Panc1 (cell line): ENCODE data around the gene DAZAP2. TPM values are rescaled to one million over a fixed set of nuclear protein-coding genes. Genes with fewer than 3 reads are reported as not detected.
"Not testable (repeated sequence)": the region's sequence is repeated elsewhere in the genome, so short reads cannot be mapped to it uniquely, and the experiment has no call there.

Experiments used
- ATAC-seq: fragments of 200-7000 bp; cut with Tn5 transposase; 2 replicates; pipeline ENCODE4 v1.9.1; 2020; ENCODE audit warnings: mild to moderate bottlenecking, moderate library complexity
- BruUV-seq: library from RNA; stranded (reverse); fragments of 400-500 nt; replicated peaks from 2 replicates; lab custom pipeline; 2021; lab: Mats Ljungman, UMichigan
- CTCF ChIA-PET: fragments of 300-600 bp; sonication (Branson Sonifier 250); formaldehyde crosslinking; loops from one replicate; lab custom pipeline; 2022; ENCODE audit warnings: antibody characterized with exemption; lab: Charles Lee
- POLR2A ChIA-PET: fragments of 300-600 bp; sonication (Branson Sonifier 250); formaldehyde crosslinking; loops from one replicate; lab custom pipeline; 2022; ENCODE audit warnings: antibody characterized with exemption; lab: Charles Lee
- DNase-seq: peaks from one replicate; pipeline ENCODE4 v3.0.0-alpha.2; 2010; ENCODE audit warnings: low read depth, low spot score
- H3K27ac ChIP-seq: 2 replicates; pipeline ENCODE4 v1.5.1; 2011; ENCODE audit warnings: mild to moderate bottlenecking, low read length, inconsistent platforms
- H3K27me3 ChIP-seq: fragments of 200-500 bp; sonication (Bioruptor generic); 2 replicates; pipeline ENCODE4 v1.6.0; 2014; ENCODE audit warnings: low read length, inconsistent platforms; ENCODE audit not compliant: control insufficient read depth, insufficient read depth
- H3K36me3 ChIP-seq: fragments of 200-500 bp; sonication (Bioruptor generic); 2 replicates; pipeline ENCODE4 v1.5.1; 2014; ENCODE audit warnings: inconsistent platforms, mild to moderate bottlenecking, low read length, moderate library complexity; ENCODE audit not compliant: control insufficient read depth, insufficient read depth
- H3K4me1 ChIP-seq: 2 replicates; pipeline ENCODE4 v1.5.1; 2011; ENCODE audit warnings: inconsistent platforms, mild to moderate bottlenecking, low read length, moderate library complexity; ENCODE audit not compliant: control insufficient read depth, insufficient read depth
- H3K4me3 ChIP-seq, 2 experiments: 2 replicates each; pipeline ENCODE4 v1.5.1; 2011 to 2012; ENCODE audit warnings: low read depth in 2 of 2, low read length in 2 of 2, mild to moderate bottlenecking in 2 of 2, inconsistent platforms in 1 of 2, moderate library complexity in 1 of 2
- H3K9me3 ChIP-seq: fragments of 200-500 bp; sonication (Bioruptor generic); 2 replicates; pipeline ENCODE4 v1.5.1; 2014; ENCODE audit warnings: low read depth, mild to moderate bottlenecking, inconsistent platforms, low read length, moderate library complexity; ENCODE audit not compliant: control insufficient read depth, insufficient read depth
- POLR2AphosphoS5 ChIP-seq: IDR thresholded peaks from 2 replicates; pipeline ENCODE4 v1.6.1; 2012; ENCODE audit warnings: mild to moderate bottlenecking, low read depth, low read length, moderate library complexity
- SIN3A ChIP-seq: IDR thresholded peaks from 2 replicates; pipeline ENCODE4 v1.6.1; 2012; ENCODE audit warnings: low read depth, mild to moderate bottlenecking, low read length, moderate library complexity, borderline replicate concordance; ENCODE audit not compliant: insufficient read depth
- TCF7L2 ChIP-seq: IDR thresholded peaks from 2 replicates; pipeline ENCODE4 v1.6.1; 2011; ENCODE audit warnings: mild to moderate bottlenecking, low read depth, low read length, inconsistent platforms
- in situ Hi-C: cut with HindIII; loops from 2 replicates; pipeline ENCODE4 v1.10.0; 2016; ENCODE audit warnings: low sequenced_read_pairs, low pct_unique_long_range_greater_than_20kb
- intact Hi-C: fragments of 100-400 bp; cut with micrococcal nuclease; formaldehyde crosslinking; loops from one replicate; pipeline ENCODE4 v1.10.0; 2022; ENCODE audit not compliant: unreplicated experiment
- total RNA-seq: library from RNA; stranded (reverse); gene quantifications from one replicate; pipeline ENCODE4 v1.2.1, GENCODE V29; 2021; ENCODE audit not compliant: unreplicated experiment
- TF ChIP-seq, protein P1 (sequence below), 2 experiments: IDR thresholded peaks; 2 replicates each; pipeline ENCODE4 v1.6.1; 2011 to 2012; ENCODE audit warnings: low read depth in 2 of 2, control low read depth in 1 of 2, low read length in 1 of 2, mild to moderate bottlenecking in 1 of 2, moderate library complexity in 1 of 2; ENCODE audit not compliant: insufficient read depth in 1 of 2
- TF ChIP-seq, protein P2 (sequence below): fragments of 450-650 bp; IDR thresholded peaks from 2 replicates; pipeline ENCODE4 v1.5.1; 2017; ENCODE audit warnings: mild to moderate bottlenecking

The DAZAP2 gene
- total RNA-seq, 1 experiment from 2014 or later: 197 TPM

DNA sequence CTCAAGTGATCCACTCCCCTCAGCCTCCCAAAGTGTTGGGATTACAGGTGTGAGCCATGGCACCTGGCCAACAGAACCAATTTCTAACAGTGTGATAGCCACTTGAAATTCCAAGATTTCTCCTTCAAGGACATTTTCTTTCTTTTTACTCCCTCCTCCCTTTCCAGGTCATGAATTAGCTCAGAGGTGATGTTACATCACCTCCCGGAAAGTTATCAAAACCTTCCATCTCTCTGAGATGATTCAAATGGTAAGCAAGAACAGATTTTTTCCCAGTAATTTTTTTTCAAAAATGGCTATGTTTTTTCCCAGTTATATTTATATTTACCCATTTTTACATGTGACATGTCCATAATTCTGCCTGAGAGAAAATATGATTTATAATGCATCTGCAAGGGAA lies 47.2 kb downstream of the DAZAP2 start:
- Histone ChIP-seq H3K9me3 (no peaks in the 10 kb centered on the region), H3K4me1 (no peaks in the 10 kb centered on the region), H3K27me3 (no peaks in the 10 kb centered on the region; the same call in 1 of the 2 replicates), H3K36me3 (no peaks in the 10 kb centered on the region), H3K4me3 (no peak overlapping the region), H3K27ac (no peak overlapping the region)
- POLR2A ChIA-PET: interaction anchor here (0.6 kb wide), 1 partner anchor 474 kb away, joined by 9 read pairs; no protein-coding TSS in a partner anchor
- no peak for ATAC-seq
- CTCF ChIA-PET: no interaction called here
- in situ Hi-C loops (no loop called here), intact Hi-C loops (no loop called here)
- DNase-seq: no peak
- TF ChIP-seq, protein P1, sequence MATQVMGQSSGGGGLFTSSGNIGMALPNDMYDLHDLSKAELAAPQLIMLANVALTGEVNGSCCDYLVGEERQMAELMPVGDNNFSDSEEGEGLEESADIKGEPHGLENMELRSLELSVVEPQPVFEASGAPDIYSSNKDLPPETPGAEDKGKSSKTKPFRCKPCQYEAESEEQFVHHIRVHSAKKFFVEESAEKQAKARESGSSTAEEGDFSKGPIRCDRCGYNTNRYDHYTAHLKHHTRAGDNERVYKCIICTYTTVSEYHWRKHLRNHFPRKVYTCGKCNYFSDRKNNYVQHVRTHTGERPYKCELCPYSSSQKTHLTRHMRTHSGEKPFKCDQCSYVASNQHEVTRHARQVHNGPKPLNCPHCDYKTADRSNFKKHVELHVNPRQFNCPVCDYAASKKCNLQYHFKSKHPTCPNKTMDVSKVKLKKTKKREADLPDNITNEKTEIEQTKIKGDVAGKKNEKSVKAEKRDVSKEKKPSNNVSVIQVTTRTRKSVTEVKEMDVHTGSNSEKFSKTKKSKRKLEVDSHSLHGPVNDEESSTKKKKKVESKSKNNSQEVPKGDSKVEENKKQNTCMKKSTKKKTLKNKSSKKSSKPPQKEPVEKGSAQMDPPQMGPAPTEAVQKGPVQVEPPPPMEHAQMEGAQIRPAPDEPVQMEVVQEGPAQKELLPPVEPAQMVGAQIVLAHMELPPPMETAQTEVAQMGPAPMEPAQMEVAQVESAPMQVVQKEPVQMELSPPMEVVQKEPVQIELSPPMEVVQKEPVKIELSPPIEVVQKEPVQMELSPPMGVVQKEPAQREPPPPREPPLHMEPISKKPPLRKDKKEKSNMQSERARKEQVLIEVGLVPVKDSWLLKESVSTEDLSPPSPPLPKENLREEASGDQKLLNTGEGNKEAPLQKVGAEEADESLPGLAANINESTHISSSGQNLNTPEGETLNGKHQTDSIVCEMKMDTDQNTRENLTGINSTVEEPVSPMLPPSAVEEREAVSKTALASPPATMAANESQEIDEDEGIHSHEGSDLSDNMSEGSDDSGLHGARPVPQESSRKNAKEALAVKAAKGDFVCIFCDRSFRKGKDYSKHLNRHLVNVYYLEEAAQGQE (IDR thresholded peaks at IDR 0.05; ENCODE audit: insufficient read depth in 1 of 2, low read depth in 2 of 2, low read length in 1 of 2): no peak
- TF ChIP-seq POLR2AphosphoS5 (no peak), TCF7L2 (no peak), SIN3A (no peak)
- TF ChIP-seq, protein P2, sequence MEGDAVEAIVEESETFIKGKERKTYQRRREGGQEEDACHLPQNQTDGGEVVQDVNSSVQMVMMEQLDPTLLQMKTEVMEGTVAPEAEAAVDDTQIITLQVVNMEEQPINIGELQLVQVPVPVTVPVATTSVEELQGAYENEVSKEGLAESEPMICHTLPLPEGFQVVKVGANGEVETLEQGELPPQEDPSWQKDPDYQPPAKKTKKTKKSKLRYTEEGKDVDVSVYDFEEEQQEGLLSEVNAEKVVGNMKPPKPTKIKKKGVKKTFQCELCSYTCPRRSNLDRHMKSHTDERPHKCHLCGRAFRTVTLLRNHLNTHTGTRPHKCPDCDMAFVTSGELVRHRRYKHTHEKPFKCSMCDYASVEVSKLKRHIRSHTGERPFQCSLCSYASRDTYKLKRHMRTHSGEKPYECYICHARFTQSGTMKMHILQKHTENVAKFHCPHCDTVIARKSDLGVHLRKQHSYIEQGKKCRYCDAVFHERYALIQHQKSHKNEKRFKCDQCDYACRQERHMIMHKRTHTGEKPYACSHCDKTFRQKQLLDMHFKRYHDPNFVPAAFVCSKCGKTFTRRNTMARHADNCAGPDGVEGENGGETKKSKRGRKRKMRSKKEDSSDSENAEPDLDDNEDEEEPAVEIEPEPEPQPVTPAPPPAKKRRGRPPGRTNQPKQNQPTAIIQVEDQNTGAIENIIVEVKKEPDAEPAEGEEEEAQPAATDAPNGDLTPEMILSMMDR: no peak
- no TSS peak for BruUV-seq

DNA sequence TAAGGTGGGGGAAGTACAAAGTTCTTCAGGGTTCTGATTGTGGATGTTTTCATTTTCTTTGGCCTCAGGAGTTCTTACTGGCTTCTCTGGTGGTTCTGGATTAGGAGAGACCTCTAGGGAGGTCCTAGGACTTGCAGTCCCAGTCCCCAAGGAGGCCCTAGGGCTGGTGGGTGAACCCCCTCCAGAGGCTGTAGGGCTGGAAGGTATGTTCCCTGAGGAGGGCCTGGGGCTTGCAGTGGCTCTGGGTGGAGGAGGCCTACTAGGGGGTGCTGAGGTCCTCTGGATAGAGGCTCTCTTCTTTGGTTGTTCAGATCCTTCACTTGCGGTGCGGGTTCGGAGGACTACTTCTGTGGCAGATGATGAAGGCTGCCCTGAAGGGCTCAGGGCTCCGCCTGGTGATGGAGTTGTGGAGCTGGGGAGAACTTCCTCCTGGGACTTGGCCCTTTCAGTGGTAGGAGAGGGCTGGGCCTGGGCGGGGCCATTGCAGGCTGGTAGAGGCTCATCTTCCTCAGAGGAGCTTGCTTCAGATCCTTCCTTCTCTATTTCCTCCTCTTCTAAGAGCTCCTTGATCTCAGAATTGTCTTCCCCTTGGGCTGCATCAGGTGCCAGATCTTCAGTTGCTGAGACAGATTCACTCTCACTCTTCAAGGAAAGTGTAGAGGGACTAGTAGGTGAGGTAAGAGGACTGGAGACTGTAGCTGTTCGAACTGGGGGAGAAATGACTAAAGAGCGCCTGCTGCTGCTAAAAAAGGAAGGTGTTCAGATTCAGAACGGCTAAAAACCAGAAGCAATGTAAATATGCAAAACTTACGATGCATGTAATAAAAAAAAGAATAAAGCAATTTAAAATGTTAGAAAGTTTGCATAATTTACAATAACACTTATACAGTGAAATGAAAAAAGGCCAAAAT lies 53.2 kb downstream of the DAZAP2 start:
- H3K4me3 ChIP-seq, in situ Hi-C loops, H3K36me3 ChIP-seq, H3K27me3 ChIP-seq, intact Hi-C loops, BruUV-seq, H3K9me3 ChIP-seq, DNase-seq, H3K4me1 ChIP-seq, H3K27ac ChIP-seq: not testable (repeated sequence)
- peak; percentile 70; the same call in 1 of the 2 replicates for ATAC-seq
- ChIA-PET POLR2A (interaction anchor here (0.6 to 0.7 kb wide), 2 partner anchors 133 to 146 kb away, joined by 7 read pairs; no protein-coding TSS in a partner anchor), CTCF (interaction anchor here (0.6 kb wide), 1 partner anchor 123 kb away, joined by 5 read pairs; no protein-coding TSS in a partner anchor)

Other genes with a start within 250 kb of the DAZAP2 start
- 59.9 TPM for gene SLC11A2, start 212.4 kb upstream of the DAZAP2 start, total RNA-seq
- 47.9 TPM for gene LETMD1, start 190.5 kb upstream of the DAZAP2 start, total RNA-seq
- gene CSRNP2, start 155.2 kb upstream of the DAZAP2 start, total RNA-seq: 50.5 TPM
- 33.9 TPM for gene TFCP2, start 65.7 kb upstream of the DAZAP2 start, total RNA-seq
- gene POU6F1, start 20.8 kb upstream of the DAZAP2 start, total RNA-seq: 3.1 TPM
- gene SMAGP, start 31.6 kb downstream of the DAZAP2 start, total RNA-seq: 2.4 TPM
- gene BIN2, start 85.3 kb downstream of the DAZAP2 start, total RNA-seq: 0.39 TPM
- not detected for gene CELA1, start 107.9 kb downstream of the DAZAP2 start, total RNA-seq
- 6.5 TPM for gene GALNT6, start 152.6 kb downstream of the DAZAP2 start, total RNA-seq
- gene SLC4A8, start 186.0 kb downstream of the DAZAP2 start, total RNA-seq: 18.8 TPM